ENCODE measurements around the gene HAUS2. TPM values are rescaled to one million over a fixed set of nuclear protein-coding genes. Genes with fewer than 3 reads are reported as not detected.
"Not testable (repeated sequence)": the region's sequence is repeated elsewhere in the genome, so short reads cannot be mapped to it uniquely, and the experiment has no call there.

HAUS2 gene
- total RNA-seq, 1 experiment from 2014 or later: 43.5 TPM

DNA sequence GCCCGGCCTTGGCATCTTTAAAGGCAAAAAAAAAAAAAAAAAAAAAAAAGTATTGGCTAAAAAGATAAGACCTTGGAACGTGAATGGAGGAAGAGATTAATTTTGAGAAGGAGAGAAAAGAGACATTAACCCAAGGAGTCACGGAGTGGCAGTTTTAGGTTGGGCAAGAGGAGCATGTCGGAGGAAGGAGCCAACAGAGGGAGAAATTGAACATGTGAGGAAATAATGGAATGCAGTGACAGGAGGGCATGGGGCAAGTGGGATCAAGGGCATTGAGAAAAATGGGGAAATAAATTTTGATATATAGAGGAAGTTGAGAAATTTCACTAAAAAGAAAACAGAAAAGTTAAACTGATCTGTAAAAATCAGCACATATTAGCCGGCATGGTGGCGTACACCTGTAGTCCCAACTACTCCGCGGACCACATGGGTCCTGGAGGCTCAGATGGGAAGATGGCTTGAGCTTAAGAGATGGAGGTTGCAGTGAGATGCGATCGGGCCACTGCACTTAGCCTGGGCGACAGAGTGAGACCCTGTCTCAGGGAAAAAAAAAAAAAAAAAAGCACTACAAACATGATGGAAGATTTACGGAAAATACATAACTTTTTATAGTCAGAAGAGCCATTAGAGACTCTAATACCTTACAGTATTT is 1.2 kb downstream of the HAUS2 start:
- H3K9ac ChIP-seq (ENCODE audit: low read length): peak overlapping the region; percentile 98
- H3K4me1 ChIP-seq (ENCODE audit: low read length): peaks cover 44% of the 10 kb centered on the region
- DNase-seq: peak; percentile 56
- peaks cover 24% of the 10 kb centered on the region; the same call in 1 of the 2 replicates for H3K36me3 ChIP-seq (ENCODE audit: insufficient read depth, low read length)
- no peaks in the 10 kb centered on the region for H3K9me2 ChIP-seq (replicated peaks; ENCODE audit: insufficient read depth, low read length)
- H3K27ac ChIP-seq (ENCODE audit: low read length): peak overlapping the region; percentile 77
- no peaks in the 10 kb centered on the region for H3K9me3 ChIP-seq (ENCODE audit: low read length)
- H3K27me3 ChIP-seq (ENCODE audit: low read length): no peaks in the 10 kb centered on the region
- peak overlapping the region; percentile 96 for H3K4me2 ChIP-seq (ENCODE audit: low read depth, low read length, poor library complexity, severe bottlenecking)
- peaks cover 97% of the 10 kb centered on the region for H3K79me2 ChIP-seq (ENCODE audit: low read length)
- no peak overlapping the region for H2AFZ ChIP-seq (ENCODE audit: low read length)
- H3K4me3 ChIP-seq (ENCODE audit: low read length): peak overlapping the region; percentile 100
- no peaks in the 10 kb centered on the region for H4K20me1 ChIP-seq (ENCODE audit: insufficient read depth, low read depth, low read length)

DNA sequence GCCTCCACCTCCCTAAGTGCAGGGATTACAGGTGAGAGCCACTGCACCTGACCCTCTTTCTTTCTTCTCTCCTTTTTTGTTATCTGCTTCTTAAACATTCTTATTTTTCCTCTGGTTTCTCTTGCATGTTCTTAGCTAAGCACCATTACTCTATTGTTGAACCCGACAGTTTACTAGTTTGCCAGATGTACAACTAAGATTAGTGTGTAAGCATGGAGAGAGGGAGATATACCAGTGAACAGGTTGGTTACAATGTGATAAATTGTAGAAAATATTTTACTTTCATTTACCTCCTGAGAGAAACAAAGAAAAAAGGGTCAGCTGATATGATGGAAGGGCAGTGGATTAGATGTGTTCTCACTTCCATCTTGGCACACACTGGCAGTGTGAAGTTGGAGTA is 4.9 kb downstream of the HAUS2 start:
- Histone ChIP-seq H3K27me3 (ENCODE audit: low read length) (no peaks in the 10 kb centered on the region), H3K9me3 (ENCODE audit: low read length) (no peaks in the 10 kb centered on the region), H3K4me1 (ENCODE audit: low read length) (peaks cover 19% of the 10 kb centered on the region)

DNA sequence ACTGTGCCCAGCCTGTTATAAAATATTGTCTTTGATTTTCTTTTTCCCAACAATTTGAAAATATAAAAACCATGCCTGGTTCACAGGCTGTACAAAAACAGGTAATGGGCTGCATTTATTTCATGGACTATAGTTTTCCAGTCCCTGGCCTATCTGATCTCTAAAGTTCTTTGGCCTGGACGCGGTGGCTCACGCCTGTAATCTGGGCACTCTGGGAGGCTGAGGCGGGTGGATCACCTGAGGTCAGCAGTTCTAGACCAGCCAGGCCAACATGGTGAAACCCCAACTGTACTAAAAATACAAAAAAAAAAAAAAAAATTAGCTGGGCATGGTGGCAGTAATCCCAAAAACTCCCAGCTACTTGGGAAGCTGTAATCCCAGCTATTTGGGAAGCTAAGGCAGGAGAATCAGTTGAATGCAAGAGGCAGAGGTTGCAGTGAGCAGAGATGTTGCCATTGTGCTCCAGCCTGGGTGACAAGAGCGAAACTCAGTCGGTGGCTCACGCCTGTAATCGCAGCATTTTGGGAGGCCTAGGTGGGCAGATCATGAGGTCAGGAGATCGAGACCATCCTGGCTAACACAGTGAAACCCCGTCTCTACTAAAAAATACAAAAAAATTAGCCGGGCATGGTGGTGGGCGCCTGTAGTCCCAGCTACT is 8.0 kb downstream of the HAUS2 start:
- not testable (repeated sequence) for H3K9me2 ChIP-seq (replicated peaks; ENCODE audit: insufficient read depth, low read length); H3K4me2 ChIP-seq (ENCODE audit: low read depth, low read length, poor library complexity, severe bottlenecking); H3K4me1 ChIP-seq (ENCODE audit: low read length); H2AFZ ChIP-seq (ENCODE audit: low read length); H3K4me3 ChIP-seq (ENCODE audit: low read length); H3K27me3 ChIP-seq (ENCODE audit: low read length); H3K9ac ChIP-seq (ENCODE audit: low read length); H3K27ac ChIP-seq (ENCODE audit: low read length); H4K20me1 ChIP-seq (ENCODE audit: insufficient read depth, low read depth, low read length); DNase-seq; H3K9me3 ChIP-seq (ENCODE audit: low read length)
- H3K36me3 ChIP-seq (ENCODE audit: insufficient read depth, low read length): peaks cover 41% of the 10 kb centered on the region
- peaks cover 69% of the 10 kb centered on the region for H3K79me2 ChIP-seq (ENCODE audit: low read length)

More for the DNA sequence above, 4.9 kb downstream of the HAUS2 start:
- Histone ChIP-seq H3K4me3 (ENCODE audit: low read length) (no peak overlapping the region), H3K27ac (ENCODE audit: low read length) (no peak overlapping the region), H3K79me2 (ENCODE audit: low read length) (peaks cover 89% of the 10 kb centered on the region), H3K36me3 (ENCODE audit: insufficient read depth, low read length) (peaks cover 20% of the 10 kb centered on the region; the same call in 1 of the 2 replicates), H2AFZ (ENCODE audit: low read length) (no peak overlapping the region), H4K20me1 (ENCODE audit: insufficient read depth, low read depth, low read length) (no peaks in the 10 kb centered on the region), H3K9me2 (replicated peaks; ENCODE audit: insufficient read depth, low read length) (no peaks in the 10 kb centered on the region), H3K4me2 (ENCODE audit: low read depth, low read length, poor library complexity, severe bottlenecking) (no peak overlapping the region), H3K9ac (ENCODE audit: low read length) (no peak overlapping the region)
- no peak for DNase-seq

DNA sequence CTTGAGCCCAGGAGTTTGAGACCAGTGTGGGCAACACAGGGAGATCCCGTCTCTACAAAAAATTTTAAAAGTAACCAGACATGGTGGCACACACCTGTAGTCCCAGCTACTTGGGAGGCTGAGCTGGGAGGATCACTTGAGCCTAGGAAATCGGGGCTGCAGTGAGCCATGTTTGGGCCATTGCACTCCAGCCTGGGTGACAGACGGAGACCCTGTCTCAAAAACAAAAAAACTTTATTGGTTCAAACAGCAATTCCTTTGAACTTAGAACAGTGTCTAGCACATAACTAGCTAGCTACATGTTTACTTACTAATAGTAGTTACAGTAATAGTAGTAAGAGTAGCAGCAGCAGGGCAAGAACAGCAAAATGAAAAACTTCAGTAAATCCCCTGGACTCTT is 10.1 kb downstream of the HAUS2 start:
- Histone ChIP-seq H3K4me1 (ENCODE audit: low read length) (no peaks in the 10 kb centered on the region), H3K27me3 (ENCODE audit: low read length) (no peaks in the 10 kb centered on the region), H3K4me3 (ENCODE audit: low read length) (no peak overlapping the region), H3K4me2 (ENCODE audit: low read depth, low read length, poor library complexity, severe bottlenecking) (no peak overlapping the region), H2AFZ (ENCODE audit: low read length) (no peak overlapping the region), H3K9me2 (replicated peaks; ENCODE audit: insufficient read depth, low read length) (no peaks in the 10 kb centered on the region), H3K79me2 (ENCODE audit: low read length) (peaks cover 49% of the 10 kb centered on the region), H3K9ac (ENCODE audit: low read length) (no peak overlapping the region), H3K36me3 (ENCODE audit: insufficient read depth, low read length) (peaks cover 51% of the 10 kb centered on the region), H4K20me1 (ENCODE audit: insufficient read depth, low read depth, low read length) (no peaks in the 10 kb centered on the region; the same call in 1 of the 2 replicates), H3K27ac (ENCODE audit: low read length) (no peak overlapping the region), H3K9me3 (ENCODE audit: low read length) (no peaks in the 10 kb centered on the region)
- no peak for DNase-seq

DNA sequence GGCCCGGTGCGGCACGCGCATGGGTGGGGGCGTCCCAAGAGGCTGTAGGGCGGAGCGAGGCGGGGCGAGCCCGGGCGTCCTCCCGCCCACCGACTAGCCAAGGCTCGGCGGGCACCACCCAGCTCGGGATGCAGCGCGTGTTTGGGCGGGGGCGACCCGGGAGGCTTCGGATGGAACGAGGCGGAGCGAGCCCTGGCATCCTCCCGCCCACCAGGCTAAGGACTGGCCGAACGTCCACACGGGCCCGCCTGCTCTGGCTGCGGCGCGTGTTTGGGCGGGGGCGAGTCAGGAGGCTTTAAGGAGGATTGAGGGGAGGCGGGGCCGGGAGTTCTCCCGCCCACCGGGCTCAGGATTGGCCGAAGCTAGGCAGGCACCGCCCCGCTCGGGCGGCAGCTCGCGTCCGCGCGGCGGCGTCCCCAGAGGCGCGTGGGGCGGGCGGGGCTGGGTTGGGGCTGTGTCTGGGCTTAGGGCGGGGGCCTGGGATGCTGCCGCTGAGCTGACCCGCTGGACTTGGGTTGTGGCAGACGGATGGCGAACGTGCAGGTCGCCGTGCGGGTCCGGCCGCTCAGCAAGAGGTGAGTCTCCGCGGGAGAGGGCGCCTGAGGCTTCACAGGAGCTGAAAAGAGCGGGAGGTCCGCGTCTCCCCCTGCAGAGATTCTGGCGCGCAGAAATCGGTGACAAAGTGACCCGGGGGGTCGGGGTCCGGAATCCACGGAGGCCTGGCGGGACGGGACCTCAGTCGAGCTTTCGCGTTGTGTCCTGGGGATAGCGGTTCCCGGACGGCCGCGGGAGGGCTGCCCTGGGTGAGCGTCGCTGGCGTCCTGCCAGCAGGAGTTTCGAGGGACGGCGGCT is 26.8 kb downstream of the HAUS2 start, which contains the start of gene STARD9:
STARD9 (plus strand) TSS at position 419 of the 852 bp plus-strand sequence; CDS start at position 529, 110 bp downstream.
- Histone ChIP-seq H3K27ac (ENCODE audit: low read length) (no peak within 1 kb of the TSS), H3K9me3 (ENCODE audit: low read length) (no peaks in the 10 kb centered on the region), H3K9me2 (replicated peaks; ENCODE audit: insufficient read depth, low read length) (no peaks in the 10 kb centered on the region), H4K20me1 (ENCODE audit: insufficient read depth, low read depth, low read length) (no peaks in the 10 kb centered on the region), H3K9ac (ENCODE audit: low read length) (peak within 1 kb of the TSS; percentile 71), H3K4me3 (ENCODE audit: low read length) (peak within 1 kb of the TSS; percentile 73), H3K79me2 (ENCODE audit: low read length) (no peaks in the 10 kb centered on the region), H2AFZ (ENCODE audit: low read length) (peak within 1 kb of the TSS; percentile 88), H3K4me2 (ENCODE audit: low read depth, low read length, poor library complexity, severe bottlenecking) (peak within 1 kb of the TSS; percentile 92), H3K27me3 (ENCODE audit: low read length) (no peaks in the 10 kb centered on the region), H3K4me1 (ENCODE audit: low read length) (peaks cover 32% of the 10 kb centered on the region), H3K36me3 (ENCODE audit: insufficient read depth, low read length) (no peaks in the 10 kb centered on the region)
- peak; percentile 99 for DNase-seq

DNA sequence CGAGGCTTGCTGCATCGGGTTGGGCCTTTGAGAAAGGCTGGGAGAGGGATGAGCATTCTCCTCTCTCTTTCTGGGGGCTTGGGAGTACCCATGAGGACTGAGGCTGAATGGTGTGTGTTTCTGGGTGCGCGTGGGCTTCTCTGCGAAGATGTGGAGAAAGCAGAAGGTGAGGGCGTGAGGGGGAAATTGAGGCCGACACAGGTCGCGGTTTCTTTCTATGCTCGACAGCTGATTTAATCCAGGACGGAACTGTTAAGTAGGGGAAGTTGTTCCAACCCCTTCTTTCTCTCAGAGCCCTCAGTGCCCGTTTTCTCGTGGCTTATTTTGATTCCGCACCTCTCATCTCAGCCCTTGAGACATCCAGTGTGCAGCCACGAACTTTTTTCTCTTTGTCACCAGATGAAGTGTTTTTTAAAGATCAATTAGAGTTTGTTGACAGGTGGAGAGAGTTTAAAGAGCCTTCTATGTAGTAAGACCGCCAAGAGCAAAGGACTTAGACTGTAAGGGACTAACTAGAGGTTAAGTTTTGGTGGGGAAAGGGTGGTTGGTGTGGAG is 27.5 kb downstream of the HAUS2 start:
- Histone ChIP-seq H3K9me2 (replicated peaks; ENCODE audit: insufficient read depth, low read length) (no peaks in the 10 kb centered on the region), H3K27me3 (ENCODE audit: low read length) (no peaks in the 10 kb centered on the region), H3K4me2 (ENCODE audit: low read depth, low read length, poor library complexity, severe bottlenecking) (peak overlapping the region; percentile 92), H3K27ac (ENCODE audit: low read length) (no peak overlapping the region), H3K36me3 (ENCODE audit: insufficient read depth, low read length) (no peaks in the 10 kb centered on the region), H3K4me3 (ENCODE audit: low read length) (peak overlapping the region; percentile 73), H3K9ac (ENCODE audit: low read length) (peak overlapping the region; percentile 71), H3K79me2 (ENCODE audit: low read length) (no peaks in the 10 kb centered on the region), H4K20me1 (ENCODE audit: insufficient read depth, low read depth, low read length) (no peaks in the 10 kb centered on the region), H3K9me3 (ENCODE audit: low read length) (no peaks in the 10 kb centered on the region), H3K4me1 (ENCODE audit: low read length) (peaks cover 35% of the 10 kb centered on the region), H2AFZ (ENCODE audit: low read length) (peak overlapping the region; percentile 68; the same call in 1 of the 2 replicates)
- no peak for DNase-seq

DNA sequence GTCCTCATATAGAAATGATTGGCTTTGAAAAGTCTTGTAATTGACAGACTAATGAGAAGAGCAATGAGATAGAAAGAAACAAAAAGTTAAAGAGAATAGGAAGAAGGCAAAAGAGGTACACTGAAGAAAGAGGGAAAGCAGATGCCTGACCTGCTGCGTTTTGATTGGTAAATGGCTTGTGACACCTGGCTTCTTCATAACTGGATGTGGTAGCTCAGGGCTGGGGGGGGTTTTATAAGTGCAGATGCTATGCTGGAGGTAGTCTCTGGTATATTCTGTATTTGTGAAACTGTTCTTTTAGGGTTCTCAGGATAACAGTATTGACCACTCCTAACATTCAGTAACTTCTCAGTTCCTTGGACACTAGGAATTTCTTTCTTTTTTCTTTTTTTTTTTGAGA is 28.1 kb downstream of the HAUS2 start:
- DNase-seq: no peak
- Histone ChIP-seq H3K27ac (ENCODE audit: low read length) (no peak overlapping the region), H3K4me3 (ENCODE audit: low read length) (no peak overlapping the region)

More for the DNA sequence above, 28.1 kb downstream of the HAUS2 start:
- no peaks in the 10 kb centered on the region for H3K27me3 ChIP-seq (ENCODE audit: low read length)
- no peaks in the 10 kb centered on the region for H3K79me2 ChIP-seq (ENCODE audit: low read length)
- H3K9me2 ChIP-seq (replicated peaks; ENCODE audit: insufficient read depth, low read length): no peaks in the 10 kb centered on the region
- peaks cover 40% of the 10 kb centered on the region for H3K4me1 ChIP-seq (ENCODE audit: low read length)
- no peaks in the 10 kb centered on the region for H3K9me3 ChIP-seq (ENCODE audit: low read length)
- no peaks in the 10 kb centered on the region for H4K20me1 ChIP-seq (ENCODE audit: insufficient read depth, low read depth, low read length)
- H3K9ac ChIP-seq (ENCODE audit: low read length): no peak overlapping the region
- H3K36me3 ChIP-seq (ENCODE audit: insufficient read depth, low read length): no peaks in the 10 kb centered on the region
- H2AFZ ChIP-seq (ENCODE audit: low read length): no peak overlapping the region
- no peak overlapping the region for H3K4me2 ChIP-seq (ENCODE audit: low read depth, low read length, poor library complexity, severe bottlenecking)
